ENCODE measurements around the gene SERPINB1.
"Not testable (repeated sequence)": the region's sequence is repeated elsewhere in the genome, so short reads cannot be mapped to it uniquely, and the experiment has no call there.

The SERPINB1 gene

DNA sequence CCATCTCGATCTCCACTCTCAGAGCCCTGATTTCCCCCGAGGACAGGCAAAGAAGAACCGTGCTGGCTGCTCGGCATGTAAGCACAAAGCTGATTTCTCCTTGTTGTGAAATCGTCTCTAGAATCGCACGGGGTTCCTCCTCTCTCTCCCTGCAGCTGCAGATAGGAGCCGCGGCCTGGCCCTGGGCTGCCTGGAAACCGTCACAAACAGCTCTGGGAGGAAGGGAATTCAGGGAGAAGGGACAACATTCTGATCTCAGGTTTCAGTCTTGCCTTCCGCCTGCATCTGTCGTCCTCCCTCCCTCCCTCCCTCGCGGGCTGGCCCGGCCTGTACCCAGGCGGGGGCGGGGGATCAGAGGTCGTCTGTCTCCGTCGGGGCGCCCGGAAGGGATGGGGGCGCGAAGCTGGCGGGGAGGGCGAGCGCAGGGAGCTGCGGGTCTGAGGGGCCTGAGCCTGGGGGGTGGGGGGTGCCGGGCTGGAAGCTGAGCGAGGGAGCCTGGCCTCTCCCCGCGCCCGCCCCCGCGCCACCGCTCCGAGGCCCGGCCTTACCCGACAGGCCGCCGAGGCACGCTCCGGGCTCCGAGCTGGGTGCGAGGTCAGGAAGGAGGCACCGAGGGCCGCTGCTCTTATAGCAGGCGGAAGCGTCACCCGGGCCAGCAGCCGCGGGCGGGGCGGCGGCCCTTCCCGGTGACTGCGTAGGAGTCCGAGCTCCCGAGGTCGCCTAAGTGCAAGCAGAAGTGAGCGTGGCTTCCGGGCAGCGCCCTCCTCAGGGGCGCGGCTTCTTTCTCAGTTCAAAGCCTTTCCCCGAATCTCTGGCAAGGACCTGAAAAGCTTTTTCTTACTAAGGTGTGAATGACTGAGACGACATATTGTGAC lies at the start of gene SERPINB1:
SERPINB1 (minus strand) TSS at position 600 of the 875 bp plus-strand sequence. CDS start 1,277 bp downstream, outside the sequence.
- DNase-seq (ENCODE audit: low spot score) = no peak

DNA sequence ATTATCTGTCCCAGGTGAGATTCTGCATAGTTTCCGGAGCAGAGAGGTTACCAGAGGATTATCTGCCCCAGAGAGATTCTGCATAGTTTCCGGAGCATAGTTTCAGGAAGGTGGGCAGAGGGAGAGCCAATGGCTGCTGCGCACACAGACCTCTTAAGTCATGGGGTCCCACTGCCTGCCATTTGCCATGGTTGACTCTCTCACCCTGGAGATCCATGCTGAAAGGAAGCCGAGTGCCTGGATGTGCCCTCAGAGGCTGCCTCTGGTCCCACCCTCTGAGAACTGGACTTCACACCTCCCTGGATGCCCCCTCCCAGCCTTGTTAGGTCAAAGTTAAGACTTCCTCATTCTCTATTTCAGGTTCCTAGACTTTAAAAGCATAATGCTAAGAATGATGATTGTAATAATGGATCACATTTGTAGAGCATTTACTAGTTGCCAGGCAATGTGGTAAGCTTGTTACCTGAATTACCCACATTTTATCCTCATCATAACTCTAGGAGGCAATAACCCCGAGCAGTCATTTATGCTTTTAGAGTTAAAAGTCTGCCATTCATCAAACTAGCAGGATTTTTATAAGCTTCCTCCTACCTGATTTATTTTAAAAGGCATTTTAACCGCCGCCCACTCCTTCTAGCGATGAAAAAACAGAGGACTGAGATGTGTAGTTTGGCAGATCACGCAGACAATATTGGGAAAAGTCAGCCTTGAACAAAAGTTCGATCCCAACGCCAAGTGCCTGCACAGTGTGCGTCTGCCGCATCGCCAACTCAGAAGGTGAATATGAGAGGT lies 49.5 kb upstream of the SERPINB1 start:
- DNase-seq (ENCODE audit: low spot score) = no peak

DNA sequence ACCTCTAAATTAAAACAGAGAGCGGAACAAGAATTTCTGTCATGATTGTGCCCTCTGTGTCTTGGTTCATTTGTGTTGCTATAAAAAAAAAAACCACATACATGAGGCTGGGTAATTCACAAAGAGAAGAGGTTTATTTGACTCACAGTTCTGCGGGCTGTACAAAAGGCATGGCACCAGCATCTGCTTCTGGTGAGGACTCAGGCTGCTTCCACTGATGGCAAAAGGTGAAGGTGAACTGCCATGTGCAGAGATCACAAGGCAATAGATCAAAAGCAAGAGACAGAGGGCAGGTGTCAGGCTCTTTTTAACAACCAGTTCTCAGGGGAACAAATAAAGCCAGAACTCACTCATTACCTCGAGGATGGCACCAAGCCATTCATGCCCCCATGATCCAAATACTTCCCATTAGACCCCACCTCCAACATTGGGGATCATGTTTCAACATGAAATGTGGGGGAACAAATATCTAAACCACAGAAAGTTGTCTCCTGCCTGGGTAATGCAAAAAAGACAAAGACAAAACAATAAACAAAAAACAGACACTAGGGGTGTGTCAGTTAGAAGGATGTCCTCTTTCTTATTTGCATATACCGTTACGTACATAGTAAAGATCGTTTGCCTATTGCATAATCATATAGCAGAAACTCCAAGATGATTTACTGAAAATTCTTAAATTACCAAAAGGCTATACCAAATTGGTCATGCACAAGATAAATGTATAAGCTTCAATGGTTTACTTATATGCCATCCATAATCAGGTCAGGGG lies 44.5 kb upstream of the SERPINB1 start:
- no peak for DNase-seq (ENCODE audit: low spot score)

DNA sequence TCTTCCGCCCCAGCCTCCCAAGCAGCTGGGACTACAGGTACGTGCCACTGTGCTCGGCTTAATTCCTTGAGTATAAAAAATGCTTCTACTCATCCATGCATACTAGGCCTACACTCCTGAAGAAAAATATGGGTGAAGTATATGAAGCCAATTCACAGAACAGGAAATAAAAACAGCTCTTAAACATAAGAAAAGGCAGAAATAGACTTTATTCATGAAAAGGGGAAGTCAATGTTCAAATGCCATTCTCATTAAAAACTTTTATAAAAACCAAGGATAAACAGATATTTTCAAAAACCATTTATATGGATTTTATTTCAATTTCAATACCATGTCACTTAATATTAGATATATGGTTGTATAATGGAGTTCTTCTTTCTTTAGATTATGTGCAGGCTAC lies 43.1 kb upstream of the SERPINB1 start:
- no peak for DNase-seq (ENCODE audit: low spot score)

DNA sequence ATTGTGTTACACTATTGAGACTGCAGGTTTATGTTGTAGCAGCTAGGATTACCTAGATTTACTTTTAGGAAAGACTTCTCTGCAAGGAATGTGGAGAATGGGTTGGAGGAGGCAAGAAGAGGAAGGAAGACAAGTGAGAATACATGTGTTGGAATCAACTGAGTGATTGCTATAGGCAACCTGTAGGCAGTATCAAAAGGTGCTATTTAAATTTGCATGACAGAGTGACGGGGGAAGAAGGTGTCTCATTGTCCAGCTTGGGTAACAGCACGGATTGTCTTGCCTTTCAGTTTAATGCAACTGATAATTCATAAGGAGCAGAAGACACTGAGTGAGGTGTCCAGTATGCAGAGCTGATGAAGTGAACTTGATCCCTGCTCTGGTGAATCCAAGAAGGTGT lies 42.0 kb upstream of the SERPINB1 start:
- DNase-seq (ENCODE audit: low spot score) = no peak

DNA sequence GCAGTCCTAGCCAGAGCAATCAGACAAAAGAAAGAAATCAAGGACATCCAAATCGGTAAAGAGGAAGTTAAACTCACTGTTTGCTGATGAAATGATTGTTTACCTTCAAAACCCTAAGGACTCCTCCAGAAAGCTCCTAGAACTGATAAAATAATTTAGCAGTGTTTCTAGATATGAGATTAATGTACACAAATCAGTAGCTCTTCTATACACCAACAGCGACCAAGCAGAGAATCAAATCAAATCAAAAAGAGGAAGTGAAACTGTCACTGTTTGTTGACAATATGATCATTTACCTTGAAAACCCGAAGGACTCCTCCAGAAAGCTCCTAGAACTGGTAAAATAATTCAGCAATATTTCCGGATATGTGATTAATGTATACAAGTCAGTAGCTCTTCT lies 39.8 kb upstream of the SERPINB1 start:
- no peak for DNase-seq (ENCODE audit: low spot score)

DNA sequence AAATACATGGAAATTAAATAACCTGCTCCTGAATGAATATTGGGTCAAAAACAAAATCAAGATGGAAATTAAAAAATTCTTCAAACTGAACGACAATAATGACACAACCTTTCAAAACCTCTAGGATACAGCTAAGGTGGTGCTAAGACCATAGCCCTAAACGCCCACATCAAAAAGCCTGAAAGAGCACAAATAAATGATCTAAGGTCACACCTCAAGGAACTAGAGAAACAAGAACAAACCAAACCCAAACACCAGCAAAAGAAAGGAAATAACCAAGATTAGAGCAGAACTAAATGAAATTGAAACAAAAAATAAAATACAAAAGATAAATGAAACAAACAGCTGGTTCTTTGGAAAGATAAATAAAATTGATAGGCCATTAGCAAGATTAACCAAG lies 38.5 kb upstream of the SERPINB1 start:
- DNase-seq (ENCODE audit: low spot score) = not testable (repeated sequence)

DNA sequence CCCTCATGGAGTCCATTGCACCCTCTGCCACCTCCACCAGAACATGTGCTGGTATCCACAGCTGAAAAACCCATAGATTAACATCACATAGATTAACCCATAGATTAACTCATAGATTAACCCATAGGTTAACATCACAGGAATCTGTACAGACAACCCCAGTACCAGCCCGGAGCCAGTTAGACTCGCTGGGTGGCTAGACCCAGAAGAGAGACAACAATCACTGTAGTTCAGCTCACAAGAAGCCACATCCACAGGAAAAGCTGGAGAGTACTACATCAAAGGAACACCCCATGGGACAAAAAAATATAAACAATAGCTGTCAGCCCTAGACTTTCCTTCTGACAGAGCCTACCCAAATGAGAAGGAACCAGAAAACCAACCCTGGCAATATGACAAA lies 36.3 kb upstream of the SERPINB1 start:
- DNase-seq (ENCODE audit: low spot score) = no peak

DNA sequence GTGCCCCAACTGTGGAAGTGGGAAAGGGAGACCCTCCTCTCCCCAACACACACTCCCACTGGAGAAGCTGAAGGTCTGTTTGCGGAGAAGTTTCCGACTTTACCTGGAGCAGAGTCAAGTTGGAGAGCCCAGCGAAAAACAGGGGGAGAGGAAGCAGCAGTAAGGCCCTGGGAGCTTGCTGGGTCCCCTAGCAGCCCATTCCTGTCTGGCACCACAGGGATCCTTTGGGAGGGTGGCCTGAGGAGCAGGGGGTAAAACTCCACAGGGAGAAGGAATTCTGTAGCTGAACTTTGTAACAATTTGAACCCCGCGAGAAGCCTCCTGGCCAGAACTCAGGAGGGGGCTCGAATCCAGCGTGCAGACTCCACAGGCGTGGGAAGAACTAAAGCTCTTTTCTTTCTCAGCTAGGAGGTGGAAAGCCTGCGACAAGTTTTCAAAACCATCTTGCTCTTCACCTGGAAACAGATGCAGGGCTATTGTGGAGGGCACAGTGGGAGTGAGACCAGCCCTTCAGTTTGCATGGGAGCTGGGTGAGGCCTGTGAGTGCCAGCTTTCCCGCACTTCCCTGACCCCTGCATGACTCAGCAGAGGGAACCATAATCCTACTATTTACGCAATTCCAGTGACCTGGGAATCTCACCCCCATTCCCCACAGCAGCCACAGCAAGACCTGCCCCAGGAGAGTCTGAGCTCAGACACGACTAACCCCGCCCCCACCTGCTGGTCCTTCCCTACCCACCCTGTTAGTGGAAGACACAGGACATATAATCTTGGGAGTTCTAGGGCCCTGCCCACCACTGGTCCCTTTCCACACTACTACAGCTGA lies 35.6 kb upstream of the SERPINB1 start:
- DNase-seq (ENCODE audit: low spot score) = no peak

DNA sequence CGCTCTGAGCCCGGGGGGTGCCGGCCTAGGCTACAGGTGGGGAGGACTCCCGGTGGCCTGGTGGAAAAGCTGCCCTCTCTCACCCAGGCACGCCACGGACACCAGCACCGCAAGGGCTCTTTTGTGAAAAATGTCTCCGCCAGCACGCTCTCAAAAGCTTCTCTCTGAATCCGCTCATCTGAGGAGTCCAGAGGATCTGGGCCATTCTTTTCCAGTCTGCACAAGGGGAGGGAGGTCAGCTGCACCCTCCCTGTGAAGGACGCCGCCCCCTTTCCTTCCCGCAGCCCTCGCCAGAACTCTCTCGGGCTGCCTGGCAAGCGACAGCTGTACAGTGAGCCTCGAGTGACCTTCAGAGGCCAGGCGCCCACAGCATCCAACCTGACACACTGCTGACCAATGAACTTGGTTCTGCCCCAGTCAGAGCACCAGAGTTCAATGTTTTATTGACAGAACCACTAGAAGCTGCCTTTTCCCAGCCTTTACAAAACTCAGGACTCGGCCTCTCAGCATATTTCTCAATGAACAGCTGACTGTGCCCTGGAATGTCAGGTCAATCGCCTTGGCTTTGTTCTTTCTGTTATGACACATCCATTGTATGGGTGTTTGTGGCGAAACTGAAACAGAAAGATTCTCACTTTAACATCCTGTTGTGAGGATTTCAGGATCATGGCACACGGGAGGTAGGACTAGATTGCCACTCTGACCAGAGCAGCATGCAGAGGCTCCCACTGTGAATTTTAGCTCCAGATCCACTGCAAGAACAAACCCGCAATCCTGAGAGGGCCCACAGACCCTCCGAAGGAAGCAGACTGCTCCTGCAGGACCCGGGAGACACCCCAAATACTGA lies 34.8 kb upstream of the SERPINB1 start:
- no peak for DNase-seq (ENCODE audit: low spot score)

DNA sequence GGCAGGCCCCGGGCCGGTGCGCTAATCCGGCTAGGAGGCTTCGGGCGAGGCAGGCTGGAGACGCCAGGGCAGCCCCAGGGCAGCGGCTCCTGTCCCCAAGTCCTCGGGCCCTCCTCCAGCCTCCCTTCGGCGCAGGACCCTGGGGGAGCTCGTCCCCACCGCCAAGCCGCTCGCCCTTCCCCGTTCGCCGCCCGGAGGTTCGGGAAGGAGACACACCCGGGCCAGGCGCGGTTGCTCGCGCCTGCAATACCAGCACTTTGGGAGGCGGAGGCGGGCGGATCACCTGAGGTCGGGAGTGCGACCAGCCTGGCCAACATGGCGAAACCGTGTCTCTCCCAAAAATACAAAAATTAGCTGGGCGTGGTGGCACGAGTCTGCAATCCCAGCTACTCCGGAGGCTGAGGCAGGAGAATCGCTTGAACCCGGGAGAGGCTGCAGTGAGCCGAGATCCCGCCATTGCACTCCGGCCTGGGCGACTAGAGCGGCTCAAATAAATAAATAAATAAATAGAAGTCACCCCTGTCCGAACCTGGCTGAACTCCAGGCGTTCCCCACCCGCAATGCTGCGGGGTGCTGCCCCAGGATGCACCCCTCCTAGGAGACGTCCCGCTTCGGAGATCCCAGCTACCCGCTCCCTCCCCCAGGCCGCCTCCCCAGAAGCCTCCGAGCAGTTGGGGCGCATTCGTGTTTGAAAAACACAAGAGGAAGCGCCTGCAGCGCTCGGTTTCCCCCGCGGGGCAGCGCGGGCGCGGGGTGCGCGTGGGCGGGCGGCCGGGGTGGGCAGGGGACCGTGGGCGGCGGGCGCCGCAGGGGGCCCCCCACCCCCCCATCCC lies 33.9 kb upstream of the SERPINB1 start:
- DNase-seq (ENCODE audit: low spot score) = peak; percentile 59

DNA sequence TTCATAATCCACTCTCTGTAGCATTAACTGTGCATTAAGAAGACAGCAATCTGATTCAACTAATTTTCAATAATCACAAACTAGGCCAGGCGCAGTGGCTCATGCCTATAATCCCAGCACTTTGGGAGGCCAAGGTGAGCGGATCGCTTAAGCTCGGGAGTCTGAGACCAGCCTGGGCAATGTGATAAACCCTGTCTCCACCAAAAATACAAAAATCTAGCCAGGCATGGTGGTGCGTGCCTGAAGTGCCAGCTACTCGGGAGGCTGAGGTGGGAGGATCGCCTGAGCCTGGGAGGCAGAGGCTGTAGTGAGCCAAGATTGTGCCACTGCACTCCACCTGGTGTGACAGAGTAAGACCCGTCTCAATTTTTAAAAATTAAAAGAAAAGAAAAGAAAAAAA lies 32.0 kb upstream of the SERPINB1 start:
- no peak for DNase-seq (ENCODE audit: low spot score)

DNA sequence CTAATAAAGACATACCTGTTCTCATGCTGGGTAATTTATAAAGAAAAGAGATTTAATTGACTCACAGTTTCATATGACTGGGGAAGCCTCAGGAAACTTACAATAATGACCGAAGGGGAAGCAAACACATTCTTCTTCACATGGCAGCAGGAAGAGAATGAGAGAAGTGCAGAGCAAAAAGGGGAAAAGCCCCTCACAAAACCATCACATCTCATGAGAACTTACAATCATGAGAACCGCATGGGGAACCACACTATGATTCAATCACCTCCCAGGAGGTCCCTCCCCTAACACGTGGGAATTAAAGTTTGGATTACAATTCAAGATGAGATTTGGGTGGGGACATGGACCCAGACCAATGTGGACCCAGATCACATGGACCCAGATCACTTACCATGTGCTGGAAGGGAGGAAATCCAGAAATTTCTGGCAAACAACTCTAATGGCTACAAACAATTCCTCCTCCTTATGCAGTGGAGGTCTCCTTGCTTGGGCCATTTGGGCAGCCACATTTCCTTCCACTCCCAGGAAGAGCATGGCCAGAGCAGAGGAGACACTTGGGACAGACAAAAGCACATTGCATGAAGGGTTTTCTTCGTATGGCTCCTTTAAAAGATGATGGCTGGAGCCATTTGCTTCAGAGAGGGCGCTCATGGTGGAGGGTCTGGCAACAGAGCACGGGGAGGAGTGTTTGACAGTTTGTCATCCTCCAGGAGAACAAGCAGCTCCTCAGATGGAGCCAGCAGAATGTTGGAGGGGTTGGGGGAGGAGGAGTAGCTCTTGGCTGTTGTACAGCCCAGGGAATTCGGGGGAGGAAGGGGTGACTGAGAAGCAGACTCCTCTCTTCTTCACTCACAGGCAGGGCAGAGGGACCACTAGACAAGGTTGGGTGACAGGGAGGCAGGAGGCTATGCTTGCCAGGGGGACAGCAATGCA lies 31.0 kb upstream of the SERPINB1 start:
- no peak for DNase-seq (ENCODE audit: low spot score)

DNA sequence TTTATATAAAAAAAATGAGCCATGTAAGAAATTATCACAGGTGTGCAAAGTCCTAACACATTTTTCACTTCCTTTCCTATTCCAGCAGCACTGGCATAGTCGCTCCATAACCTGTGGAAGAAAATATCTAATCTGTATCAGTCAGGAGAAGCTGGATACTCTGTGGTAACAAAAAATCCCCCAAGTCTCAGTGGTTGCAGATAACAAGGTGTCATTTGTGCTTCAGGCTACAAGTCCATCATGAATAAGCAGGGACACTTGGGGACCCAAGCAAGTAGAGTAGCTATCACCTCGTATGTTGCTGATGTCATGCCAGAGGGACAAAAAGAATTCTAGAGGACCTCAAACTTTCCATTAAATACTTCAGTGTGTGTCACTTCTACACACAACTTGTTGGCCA lies 30.3 kb upstream of the SERPINB1 start:
- no peak for DNase-seq (ENCODE audit: low spot score)

DNA sequence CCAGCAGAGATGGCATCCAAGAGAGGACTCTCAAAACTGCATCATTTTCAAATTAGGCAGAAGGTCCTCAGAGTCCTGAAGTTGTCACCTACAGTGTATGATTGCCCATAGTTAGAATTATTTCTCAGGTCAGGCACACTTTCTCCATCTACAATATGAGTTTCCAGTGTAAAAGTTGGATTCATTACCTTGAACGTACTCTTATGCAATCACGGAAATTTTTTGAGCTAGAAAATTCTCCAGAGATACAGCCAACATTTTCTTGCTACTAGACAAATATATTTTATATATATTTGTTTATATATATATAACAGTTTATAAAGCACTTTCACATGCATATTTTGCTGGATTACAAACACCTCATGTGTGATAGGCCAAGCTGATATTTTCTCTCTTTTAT lies 29.4 kb upstream of the SERPINB1 start:
- no peak for DNase-seq (ENCODE audit: low spot score)

DNA sequence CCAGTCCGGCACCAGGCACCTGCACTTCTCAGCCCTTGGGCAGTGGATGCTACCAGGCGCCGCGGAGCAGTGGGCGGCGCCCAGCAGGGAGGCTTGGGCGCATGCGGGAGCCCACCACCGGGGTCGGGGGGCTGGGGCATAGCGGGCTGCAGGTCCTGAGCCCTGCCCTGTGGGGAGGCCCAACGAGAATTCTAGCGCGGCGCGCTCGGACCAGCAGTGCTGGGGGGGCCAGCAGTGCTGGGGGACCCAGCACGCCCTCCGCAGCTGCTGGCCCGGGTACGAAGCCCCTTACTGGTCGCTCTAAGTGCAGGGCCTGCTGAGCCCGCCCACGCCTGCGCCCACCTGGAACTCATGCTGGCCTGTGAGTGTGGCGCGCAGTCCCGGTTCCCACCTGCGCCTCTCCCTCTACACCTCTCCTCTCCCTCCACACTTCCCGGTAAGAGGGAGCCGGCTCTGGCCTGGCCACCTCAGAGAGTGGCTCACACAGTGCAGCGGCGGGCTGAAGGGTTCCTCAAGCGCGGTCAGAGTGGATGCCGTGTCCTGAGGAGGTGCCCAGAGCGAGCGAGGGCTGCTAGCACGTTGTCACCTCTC lies 28.5 kb upstream of the SERPINB1 start:
- DNase-seq (ENCODE audit: low spot score) = no peak

DNA sequence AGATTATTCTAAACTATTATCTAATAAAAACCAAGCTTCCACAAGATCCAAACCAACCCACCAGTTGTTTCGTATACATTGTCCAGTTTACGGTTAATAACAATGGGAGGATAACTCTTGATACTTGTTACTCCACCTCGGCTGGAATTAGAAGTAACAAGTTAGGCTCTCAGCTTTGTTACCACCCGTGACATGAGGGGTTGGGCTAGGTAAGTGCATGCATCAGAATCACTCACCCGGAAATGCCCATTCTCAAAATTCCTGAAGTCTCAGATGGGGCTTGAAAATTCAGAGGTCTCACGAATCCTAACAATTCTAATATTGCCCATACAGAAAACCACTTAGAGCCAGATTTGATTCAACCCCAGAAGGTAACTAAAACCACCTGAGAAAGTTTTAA lies 27.0 kb upstream of the SERPINB1 start:
- DNase-seq (ENCODE audit: low spot score) = no peak

DNA sequence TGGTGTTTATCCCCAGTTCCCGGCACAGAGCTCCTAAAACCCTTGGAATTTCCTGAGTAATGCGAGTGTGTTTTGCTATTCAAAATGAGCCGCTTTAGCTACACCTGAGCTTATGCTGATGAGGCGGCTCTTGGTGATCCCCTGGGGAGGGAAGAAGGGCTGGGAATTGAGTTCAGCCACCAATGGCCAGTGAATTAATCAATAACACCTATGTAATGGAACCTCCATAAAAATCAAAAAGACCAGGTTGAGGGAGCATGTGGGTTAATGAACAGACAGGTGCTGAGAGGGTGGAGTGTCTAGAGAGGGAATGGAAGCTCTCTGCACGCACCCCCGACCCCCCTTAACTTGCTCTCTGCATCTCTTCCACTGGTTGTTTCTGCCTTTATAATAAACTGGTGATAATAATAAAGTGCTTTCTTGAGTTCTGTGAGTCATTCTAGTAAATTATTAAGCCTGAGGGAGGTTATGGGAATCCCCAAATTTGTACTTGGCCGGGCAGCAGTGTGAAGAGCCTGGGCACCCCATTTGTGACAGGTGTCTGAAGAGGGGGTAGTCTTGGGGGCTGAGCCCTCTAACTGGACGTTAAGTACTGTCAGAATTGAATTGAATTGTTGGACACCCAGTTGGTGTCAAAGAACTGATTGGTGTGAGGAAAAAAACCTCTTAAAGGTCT lies 24.6 kb upstream of the SERPINB1 start:
- no peak for DNase-seq (ENCODE audit: low spot score)

Measured in D341Med (cell line).